ENCODE results near the gene RETREG2.

GRCh38 chr2:219228041-219228910, 50.2 kb downstream of the RETREG2 start:
- TF ChIP-seq CTCF (IDR thresholded peaks at IDR 0.05) (no peak), POLR2A (IDR thresholded peaks at IDR 0.05) (no peak)

Data from lower leg skin (tissue), 3 donors.